Caki2 (cell line): ENCODE measurements around the gene DHODH. TPM values are rescaled to one million over a fixed set of nuclear protein-coding genes. Genes with fewer than 3 reads are reported as not detected.

Source experiments
- total RNA-seq: library from RNA; depleted of rRNA; stranded (reverse); fragments of >200 nt; shearing (Covaris generic); gene quantifications from 2 replicates; pipeline ENCODE4 v1.2.3, GENCODE V29; 2014; ENCODE audit warnings: low replicate concordance; rRNA removed

Gene DHODH
- total RNA-seq, 1 experiment from 2014 or later, result 8.4 TPM

Other genes starting within 250 kb of the DHODH start
- 25.4 and 35.0 TPM in 2 replicates for gene AP1G1, start 199.9 kb upstream of the DHODH start, total RNA-seq
- 5.4 and 6.0 TPM in 2 replicates for gene ATXN1L, start 162.8 kb upstream of the DHODH start, total RNA-seq
- 11.4 and 16.1 TPM in 2 replicates for gene ZNF821, start 124.6 kb upstream of the DHODH start, total RNA-seq
- gene IST1, start 113.2 kb upstream of the DHODH start, total RNA-seq, result 157 and 197 TPM in 2 replicates
- gene PKD1L3, start 8.3 kb upstream of the DHODH start, total RNA-seq, result not detected in 2 replicates
- gene HP, start 45.8 kb downstream of the DHODH start, total RNA-seq, result not detected in 2 replicates
- gene HPR, start 54.5 kb downstream of the DHODH start, total RNA-seq, result not detected in 2 replicates
- 12.9 and 14.3 TPM in 2 replicates for gene TXNL4B, start 84.9 kb downstream of the DHODH start, total RNA-seq
- 33.2 and 44.9 TPM in 2 replicates for gene DHX38, start 85.1 kb downstream of the DHODH start, total RNA-seq
- gene PMFBP1, start 163.4 kb downstream of the DHODH start, total RNA-seq, result 1.5 and 3.4 TPM in 2 replicates